A673 (cell line): ENCODE results near the gene STAU1. TPM values are rescaled to one million over a fixed set of nuclear protein-coding genes. Genes with fewer than 3 reads are reported as not detected.

Source experiments
- BruUV-seq: library from RNA; stranded (reverse); fragments of 400-500 nt; replicated peaks from 2 replicates; lab custom pipeline; 2021; lab: Mats Ljungman, UMichigan
- CTCF ChIA-PET: fragments of 300-600 bp; sonication (Branson Sonifier 250); formaldehyde crosslinking; loops from one replicate; lab custom pipeline; 2022; ENCODE audit warnings: antibody characterized with exemption; lab: Charles Lee
- POLR2A ChIA-PET: fragments of 300-600 bp; sonication (Branson Sonifier 250); formaldehyde crosslinking; loops from one replicate; lab custom pipeline; 2022; ENCODE audit warnings: antibody characterized with exemption; ENCODE audit not compliant: low non-redundant PET; lab: Charles Lee
- DNase-seq: peaks from one replicate; pipeline ENCODE4 v3.0.0-alpha.2; 2015; ENCODE audit warnings: low spot score
- H3K27ac ChIP-seq: fragments of 200-600 bp; sonication (generic); 2 replicates; pipeline ENCODE4 v1.5.1; 2016; ENCODE audit warnings: mixed run types, low read depth, mild to moderate bottlenecking, mixed read lengths, antibody characterized with exemption, low read length; ENCODE audit not compliant: poor library complexity, severe bottlenecking
- H3K27me3 ChIP-seq: fragments of 200-600 bp; sonication (generic); replicated peaks from 2 replicates; pipeline ENCODE4 v1.6.1; 2017; ENCODE audit warnings: mixed run types, low read depth, mild to moderate bottlenecking, mixed read lengths, antibody characterized with exemption, low read length; ENCODE audit not compliant: insufficient read depth, poor library complexity
- H3K36me3 ChIP-seq: fragments of 200-600 bp; sonication (generic); 2 replicates; pipeline ENCODE4 v1.6.1; 2016; ENCODE audit warnings: mixed run types, mild to moderate bottlenecking, mixed read lengths, antibody characterized with exemption, low read length; ENCODE audit not compliant: insufficient read depth, poor library complexity, severe bottlenecking
- H3K4me1 ChIP-seq: fragments of 200-600 bp; sonication (generic); 2 replicates; pipeline ENCODE4 v1.6.1; 2017; ENCODE audit warnings: mixed run types, mild to moderate bottlenecking, mixed read lengths, antibody characterized with exemption, low read length; ENCODE audit not compliant: insufficient read depth, poor library complexity, severe bottlenecking
- H3K4me3 ChIP-seq: fragments of 200-600 bp; sonication (generic); 2 replicates; pipeline ENCODE4 v1.5.1; 2016; ENCODE audit warnings: low read depth, mixed run types, mild to moderate bottlenecking, mixed read lengths, low read length; ENCODE audit not compliant: poor library complexity, severe bottlenecking
- H3K9me3 ChIP-seq: fragments of 200-600 bp; sonication (generic); 2 replicates; pipeline ENCODE4 v1.6.1; 2016; ENCODE audit warnings: mixed run types, low read depth, mild to moderate bottlenecking, mixed read lengths, antibody characterized with exemption, low read length; ENCODE audit not compliant: poor library complexity, severe bottlenecking
- EZH2 ChIP-seq: fragments of 200-600 bp; sonication (generic); IDR thresholded peaks from 2 replicates; pipeline ENCODE4 v1.6.1; 2017; ENCODE audit warnings: borderline replicate concordance, low read depth, mild to moderate bottlenecking, mixed read lengths, antibody characterized with exemption, low read length; ENCODE audit not compliant: poor library complexity, severe bottlenecking
- intact Hi-C: fragments of 100-400 bp; cut with micrococcal nuclease; formaldehyde crosslinking; loops from one replicate; pipeline ENCODE4 v1.10.0; 2022; ENCODE audit not compliant: unreplicated experiment
- total RNA-seq: library from RNA; stranded (reverse); gene quantifications from 2 replicates; pipeline ENCODE4 v1.2.3, GENCODE V29; 2021
- TF ChIP-seq, protein P1 (sequence below): fragments of 300-800, 200-600 bp; sonication (generic); conservative IDR thresholded peaks from 2 replicates; pipeline ENCODE4 v1.5.1; 2017; ENCODE audit warnings: low read depth, mild to moderate bottlenecking, antibody characterized with exemption, low read length, moderate library complexity, mixed read lengths

Gene STAU1
- total RNA-seq, 1 experiment from 2014 or later, result 104 TPM

DNA sequence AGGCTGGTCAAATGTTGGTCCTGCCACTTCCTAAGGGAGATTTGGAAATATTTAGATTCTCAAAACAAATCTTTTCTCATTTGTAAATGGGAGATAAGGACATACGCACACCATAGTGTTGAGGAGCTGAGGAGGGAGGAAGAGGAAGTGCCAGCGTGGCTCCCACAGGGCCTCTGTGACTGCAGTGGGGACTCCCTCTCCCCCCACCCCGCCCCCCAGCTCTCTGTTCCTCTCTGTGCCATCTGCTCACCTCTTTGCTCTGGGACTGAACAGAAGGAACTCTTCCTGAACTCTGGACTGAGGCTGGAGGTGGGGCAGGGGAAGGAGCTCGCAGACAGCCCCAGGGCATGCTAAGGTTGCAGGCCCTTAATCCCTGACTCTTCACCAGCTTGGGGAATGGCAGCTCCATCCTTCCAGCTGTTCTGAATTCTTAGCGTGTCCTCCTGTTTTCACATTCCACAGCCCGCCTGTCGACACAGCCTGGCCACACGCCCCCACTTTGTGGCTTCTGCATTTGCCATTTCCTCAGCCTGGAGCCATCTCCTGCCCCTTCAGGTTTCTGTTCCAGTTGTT lies 42.5 kb upstream of the STAU1 start:
- BruUV-seq, result no TSS peak
- no peak overlapping the region for H3K27ac ChIP-seq
- no peaks in the 10 kb centered on the region for H3K27me3 ChIP-seq
- H3K4me3 ChIP-seq, result no peak overlapping the region
- peaks cover 73% of the 10 kb centered on the region for H3K36me3 ChIP-seq
- TF ChIP-seq, protein P1, sequence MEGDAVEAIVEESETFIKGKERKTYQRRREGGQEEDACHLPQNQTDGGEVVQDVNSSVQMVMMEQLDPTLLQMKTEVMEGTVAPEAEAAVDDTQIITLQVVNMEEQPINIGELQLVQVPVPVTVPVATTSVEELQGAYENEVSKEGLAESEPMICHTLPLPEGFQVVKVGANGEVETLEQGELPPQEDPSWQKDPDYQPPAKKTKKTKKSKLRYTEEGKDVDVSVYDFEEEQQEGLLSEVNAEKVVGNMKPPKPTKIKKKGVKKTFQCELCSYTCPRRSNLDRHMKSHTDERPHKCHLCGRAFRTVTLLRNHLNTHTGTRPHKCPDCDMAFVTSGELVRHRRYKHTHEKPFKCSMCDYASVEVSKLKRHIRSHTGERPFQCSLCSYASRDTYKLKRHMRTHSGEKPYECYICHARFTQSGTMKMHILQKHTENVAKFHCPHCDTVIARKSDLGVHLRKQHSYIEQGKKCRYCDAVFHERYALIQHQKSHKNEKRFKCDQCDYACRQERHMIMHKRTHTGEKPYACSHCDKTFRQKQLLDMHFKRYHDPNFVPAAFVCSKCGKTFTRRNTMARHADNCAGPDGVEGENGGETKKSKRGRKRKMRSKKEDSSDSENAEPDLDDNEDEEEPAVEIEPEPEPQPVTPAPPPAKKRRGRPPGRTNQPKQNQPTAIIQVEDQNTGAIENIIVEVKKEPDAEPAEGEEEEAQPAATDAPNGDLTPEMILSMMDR, result no peak
- TF ChIP-seq EZH2, result no peak
- intact Hi-C loops, result no loop called here
- no peaks in the 10 kb centered on the region for H3K9me3 ChIP-seq
- CTCF ChIA-PET, result no interaction called here
- POLR2A ChIA-PET, result no interaction called here
- no peak for DNase-seq
- no peaks in the 10 kb centered on the region for H3K4me1 ChIP-seq

DNA sequence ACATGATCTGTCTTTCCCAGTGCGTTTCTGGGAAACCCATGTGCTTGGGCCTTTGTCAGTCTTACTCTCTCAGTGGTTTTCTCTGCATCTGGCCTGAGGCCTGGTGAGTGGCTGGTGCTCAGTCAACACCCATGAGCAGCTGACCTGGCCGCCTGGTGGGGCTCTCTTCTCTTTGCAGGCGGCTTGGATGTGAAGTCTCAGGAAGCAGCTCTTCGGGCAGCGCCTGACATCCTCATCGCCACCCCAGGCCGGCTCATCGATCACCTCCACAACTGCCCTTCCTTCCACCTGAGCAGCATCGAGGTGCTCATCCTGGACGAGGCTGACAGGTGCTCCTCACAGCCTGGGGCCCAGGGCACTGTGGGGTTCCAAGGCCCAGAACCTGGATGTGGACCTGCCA lies 41.9 kb upstream of the STAU1 start:
- intact Hi-C loops, result no loop called here

DNA sequence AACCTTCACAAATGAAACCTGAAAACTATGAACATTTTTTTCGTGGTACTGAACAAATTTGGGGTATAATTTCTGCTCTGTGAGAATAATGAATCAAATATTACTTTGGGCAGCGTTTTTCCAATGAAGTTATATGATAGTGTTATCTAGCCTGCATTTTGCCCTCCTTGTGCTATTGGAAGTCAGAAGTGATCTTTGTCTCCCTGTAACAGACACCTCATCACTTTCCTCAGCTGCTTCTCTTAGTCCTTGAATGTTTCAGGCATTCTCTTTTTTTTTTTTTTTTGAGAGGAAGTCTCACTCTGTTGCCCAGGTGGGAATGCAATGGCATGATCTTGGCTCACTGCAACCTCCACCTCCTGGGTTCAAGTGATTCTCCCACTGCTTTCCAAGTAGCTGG lies 41.2 kb upstream of the STAU1 start:
- H3K27ac ChIP-seq, result no peak overlapping the region
- H3K9me3 ChIP-seq, result no peaks in the 10 kb centered on the region
- no peak for DNase-seq
- H3K27me3 ChIP-seq, result no peaks in the 10 kb centered on the region
- H3K4me1 ChIP-seq, result no peaks in the 10 kb centered on the region
- ChIA-PET CTCF (no interaction called here), POLR2A (no interaction called here)
- peaks cover 71% of the 10 kb centered on the region for H3K36me3 ChIP-seq
- no TSS peak for BruUV-seq
- intact Hi-C loops, result no loop called here
- no peak overlapping the region for H3K4me3 ChIP-seq
- TF ChIP-seq, protein P1, result no peak
- TF ChIP-seq EZH2, result no peak

More for the DNA sequence above, 41.9 kb upstream of the STAU1 start:
- no peaks in the 10 kb centered on the region for H3K4me1 ChIP-seq
- no TSS peak for BruUV-seq
- no peaks in the 10 kb centered on the region for H3K27me3 ChIP-seq
- ChIA-PET CTCF (no interaction called here), POLR2A (no interaction called here)
- H3K4me3 ChIP-seq, result no peak overlapping the region
- H3K27ac ChIP-seq, result no peak overlapping the region
- no peaks in the 10 kb centered on the region for H3K9me3 ChIP-seq
- peaks cover 71% of the 10 kb centered on the region for H3K36me3 ChIP-seq
- DNase-seq, result no peak
- TF ChIP-seq, protein P1, result no peak
- TF ChIP-seq EZH2, result no peak
